Naive thymus-derived CD4-positive, alpha-beta T cell (primary cell): ENCODE measurements around the gene TIGD1. TPM values are rescaled to one million over a fixed set of nuclear protein-coding genes. Genes with fewer than 3 reads are reported as not detected.

Source experiments
- ATAC-seq: fragments of 150-1000 bp; cut with Tn5 transposase; 2 replicates; pipeline ENCODE4 v1.10.0; 2021; ENCODE audit warnings: mild to moderate bottlenecking, moderate library complexity
- CTCF ChIA-PET: fragments of 350-600 bp; sonication (Branson Sonifier 250); formaldehyde crosslinking; loops from one replicate; lab custom pipeline; 2021; ENCODE audit warnings: antibody characterized with exemption; lab: Charles Lee
- POLR2A ChIA-PET: fragments of 350-600 bp; sonication (Branson Sonifier 250); formaldehyde crosslinking; loops from one replicate; lab custom pipeline; 2021; ENCODE audit warnings: antibody characterized with exemption, inconsistent platforms; lab: Charles Lee
- DNase-seq, 9 donors: peaks; one replicate each; pipeline versions ENCODE4 v3.0.0 to v3.0.0-alpha.2; 2020 to 2022; ENCODE audit warnings: mixed read lengths in 1 of 9
- H3K27ac ChIP-seq: one replicate; pipeline ENCODE4 v1.7.0; 2013; ENCODE audit warnings: mild to moderate bottlenecking, low read depth, low read length, moderate library complexity
- H3K27me3 ChIP-seq, 2 donors: one replicate each; pipeline ENCODE4 v1.7.0; 2013; ENCODE audit warnings: low read length in 2 of 2, mild to moderate bottlenecking in 2 of 2, moderate library complexity in 2 of 2; ENCODE audit not compliant: control insufficient read depth in 2 of 2, insufficient read depth in 2 of 2
- H3K36me3 ChIP-seq, 3 experiments: 1 replicate in 2 of 3; 2 replicates in 1 of 3; pipeline ENCODE4 v1.7.0; 2013; ENCODE audit warnings: low read length in 3 of 3, mild to moderate bottlenecking in 3 of 3, moderate library complexity in 1 of 3; ENCODE audit not compliant: insufficient read depth in 3 of 3, control insufficient read depth in 2 of 3
- H3K4me1 ChIP-seq, 2 donors: one replicate each; pipeline ENCODE4 v1.7.0; 2013; ENCODE audit warnings: low read length in 2 of 2, mild to moderate bottlenecking in 2 of 2, moderate library complexity in 1 of 2; ENCODE audit not compliant: control insufficient read depth in 2 of 2, insufficient read depth in 2 of 2
- H3K4me3 ChIP-seq: 2 replicates; pipeline ENCODE4 v1.7.0; 2013; ENCODE audit warnings: mild to moderate bottlenecking, low read length
- H3K9me3 ChIP-seq, 3 experiments: 1 replicate in 2 of 3; 2 replicates in 1 of 3; pipeline ENCODE4 v1.7.0; 2013; ENCODE audit warnings: low read length in 3 of 3; ENCODE audit not compliant: control insufficient read depth in 2 of 3
- H3K27ac Mint-ChIP-seq, 9 donors: one replicate each; pipeline ENCODE4 v1.8.0; 2020 to 2022; ENCODE audit warnings: mixed read lengths in 9 of 9, mild to moderate bottlenecking in 8 of 9, moderate library complexity in 5 of 9, inconsistent platforms in 2 of 9
- H3K27me3 Mint-ChIP-seq, 5 donors: one replicate each; pipeline ENCODE4 v1.8.0; 2021 to 2022; ENCODE audit warnings: mixed read lengths in 5 of 5, mild to moderate bottlenecking in 1 of 5
- H3K36me3 Mint-ChIP-seq, 5 donors: one replicate each; pipeline ENCODE4 v1.8.0; 2020 to 2022; ENCODE audit warnings: mixed read lengths in 5 of 5, mild to moderate bottlenecking in 3 of 5, inconsistent platforms in 1 of 5
- H3K4me1 Mint-ChIP-seq, 7 donors: one replicate each; pipeline ENCODE4 v1.8.0; 2020 to 2022; ENCODE audit warnings: mixed read lengths in 7 of 7, mild to moderate bottlenecking in 3 of 7, inconsistent platforms in 1 of 7
- H3K4me3 Mint-ChIP-seq, 10 donors: one replicate each; pipeline ENCODE4 v1.8.0; 2020 to 2022; ENCODE audit warnings: mild to moderate bottlenecking in 10 of 10, mixed read lengths in 10 of 10, moderate library complexity in 6 of 10, inconsistent platforms in 2 of 10
- H3K9me3 Mint-ChIP-seq, 11 donors: one replicate each; pipeline ENCODE4 v1.8.0; 2020 to 2022; ENCODE audit warnings: mixed read lengths in 11 of 11, mild to moderate bottlenecking in 4 of 11, inconsistent platforms in 1 of 11, moderate library complexity in 1 of 11
- intact Hi-C, 2 donors: fragments of 100-400 bp; cut with micrococcal nuclease; formaldehyde crosslinking; loops; one replicate each; pipeline ENCODE4 v1.15.1; 2023
- polyA plus RNA-seq, 2 donors: library from polyadenylated mRNA; unstranded; fragments of 300-500 nt; fragmentation: Illumina TruSeq; gene quantifications; one replicate each; pipeline ENCODE4 v1.2.3, GENCODE V29; 2021
- total RNA-seq, 6 experiments: library from RNA in 5 of 6; stranded (reverse) in 5 of 6; gene quantifications; 1 replicate in 5 of 6; 2 replicates in 1 of 6; pipeline ENCODE4 v1.2.3 and lab custom pipeline; 2021 to 2026

The TIGD1 gene
- total and polyA plus RNA-seq, 7 experiments from 2014 or later, result 9.7 to 23.8 (median 19.3) TPM

GRCh38 chr2:232520489-232520888 is 29.9 kb downstream of the TIGD1 start:
- Mint-ChIP-seq H3K27ac (no peak overlapping the region), H3K27me3 (peaks cover 15 to 32% (median 31%) of the 10 kb centered on the region in 5 donors), H3K4me1 (peaks cover 2 to 15% (median 9%) of the 10 kb centered on the region in 7 donors), H3K36me3 (no peaks in the 10 kb centered on the region), H3K9me3 (no peaks in the 10 kb centered on the region), H3K4me3 (peak overlapping the region in 3 of 10 donors; percentile 31 to 80 (median 58))
- H3K9me3 ChIP-seq, result no peaks in the 10 kb centered on the region
- no peak overlapping the region for H3K27ac ChIP-seq
- no peaks in the 10 kb centered on the region for H3K36me3 ChIP-seq
- ATAC-seq (no peak), DNase-seq (no peak)
- intact Hi-C loops, result loop anchor here (5.0 to 10.0 kb wide), 3 partner anchors 76 to 668 kb away; partner anchors contain the start of gene NPPC (in 1 of the 2)
- peaks cover 0 to 7% of the 10 kb centered on the region in 2 donors for H3K4me1 ChIP-seq
- H3K27me3 ChIP-seq, result peaks cover 0 to 5% of the 10 kb centered on the region in 2 donors
- ChIA-PET POLR2A (no interaction called here), CTCF (no interaction called here)
- H3K4me3 ChIP-seq, result no peak overlapping the region

- Mint-ChIP-seq H3K27me3 (peaks cover 15 to 32% (median 30%) of the 10 kb centered on the region in 5 donors), H3K4me1 (peaks cover 2 to 15% (median 10%) of the 10 kb centered on the region in 7 donors), H3K36me3 (no peaks in the 10 kb centered on the region), H3K9me3 (no peaks in the 10 kb centered on the region), H3K27ac (peak within 1 kb of the TSS in 1 of 9 donors; percentile 32), H3K4me3 (peak within 1 kb of the TSS in 4 of 10 donors; percentile 58 to 80 (median 60))
- Histone ChIP-seq H3K9me3 (no peaks in the 10 kb centered on the region), H3K27me3 (peaks cover 0 to 5% of the 10 kb centered on the region in 2 donors), H3K36me3 (no peaks in the 10 kb centered on the region), H3K27ac (no peak within 1 kb of the TSS), H3K4me3 (no peak within 1 kb of the TSS), H3K4me1 (peaks cover 0 to 7% of the 10 kb centered on the region in 2 donors)
- POLR2A ChIA-PET, result no interaction called here
- no peak for ATAC-seq
- CTCF ChIA-PET, result no interaction called here
- intact Hi-C loops, result loop anchor here (5.0 to 10.0 kb wide), 3 partner anchors 75 to 668 kb away; partner anchors contain the start of gene NPPC (in 1 of the 2)
- no peak for DNase-seq
Measured at GRCh38 chr2:232519581-232520438, 30.5 kb downstream of the TIGD1 start, which contains the start of gene PRSS56. Gene PRSS56 (plus strand): TSS chr2:232520388. CDS start chr2:232520599, 211 bp downstream.

DNA sequence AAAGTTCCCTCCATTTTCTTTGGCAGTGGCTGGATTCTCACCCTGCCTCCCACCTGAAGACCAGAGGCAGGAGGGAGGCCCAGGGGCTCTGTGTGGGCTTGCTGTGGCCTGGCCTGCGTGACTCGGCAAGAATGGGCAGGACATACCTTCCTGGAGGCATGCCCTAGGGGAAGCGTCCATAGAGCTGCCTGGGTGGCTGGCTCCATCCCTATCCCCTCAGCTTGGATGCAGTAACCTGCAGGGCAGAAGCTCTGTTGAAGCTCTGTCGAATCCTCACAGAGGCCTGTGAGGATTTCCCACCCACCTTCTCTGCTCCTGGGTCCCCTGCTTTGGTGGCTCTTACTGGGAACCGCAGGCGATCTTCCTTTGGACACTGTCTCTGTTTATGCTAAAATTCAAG is 31.5 kb downstream of the TIGD1 start:
- ChIA-PET POLR2A (no interaction called here), CTCF (no interaction called here)
- H3K4me3 Mint-ChIP-seq, result no peak overlapping the region
- H3K9me3 Mint-ChIP-seq, result no peaks in the 10 kb centered on the region
- DNase-seq (no peak), ATAC-seq (no peak)
- peaks cover 14 to 28% (median 25%) of the 10 kb centered on the region in 5 donors for H3K27me3 Mint-ChIP-seq
- H3K4me1 ChIP-seq, result peaks cover 0 to 6% of the 10 kb centered on the region in 2 donors
- no peaks in the 10 kb centered on the region for H3K9me3 ChIP-seq
- no peaks in the 10 kb centered on the region for H3K36me3 ChIP-seq
- H3K4me3 ChIP-seq, result no peak overlapping the region
- H3K4me1 Mint-ChIP-seq, result peaks cover 2 to 11% (median 8%) of the 10 kb centered on the region in 7 donors
- intact Hi-C loops, result no loop called here
- H3K36me3 Mint-ChIP-seq, result no peaks in the 10 kb centered on the region
- H3K27me3 ChIP-seq, result peaks cover 0 to 5% of the 10 kb centered on the region in 2 donors
- H3K27ac ChIP-seq, result no peak overlapping the region
- H3K27ac Mint-ChIP-seq, result no peak overlapping the region

DNA sequence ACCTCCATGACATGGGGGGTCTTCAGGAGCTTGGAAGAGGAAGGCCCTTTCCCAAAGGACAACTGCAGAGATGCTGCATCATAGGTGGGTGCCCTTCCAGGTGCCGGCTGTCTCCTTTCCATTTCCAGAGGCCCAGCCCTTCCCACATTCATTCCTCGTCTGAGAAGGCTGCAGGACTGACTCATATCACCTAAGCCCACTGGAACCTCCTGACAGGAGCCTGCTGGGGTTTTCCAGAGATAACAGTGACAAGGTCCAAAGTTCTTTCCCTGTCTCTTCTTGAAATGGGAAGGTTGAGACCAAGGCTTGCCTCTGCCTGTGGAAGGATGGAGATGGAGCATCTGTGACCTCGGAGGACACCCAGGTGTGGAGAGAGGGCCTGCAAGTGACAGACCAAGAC is 33.8 kb downstream of the TIGD1 start:
- Histone ChIP-seq H3K27ac (no peak overlapping the region), H3K4me3 (no peak overlapping the region), H3K4me1 (no peaks in the 10 kb centered on the region), H3K36me3 (no peaks in the 10 kb centered on the region), H3K27me3 (no peaks in the 10 kb centered on the region), H3K9me3 (no peaks in the 10 kb centered on the region)
- ChIA-PET POLR2A (no interaction called here), CTCF (no interaction called here)
- Mint-ChIP-seq H3K36me3 (no peaks in the 10 kb centered on the region), H3K27me3 (peaks cover 9 to 28% (median 18%) of the 10 kb centered on the region in 5 donors), H3K9me3 (no peaks in the 10 kb centered on the region), H3K27ac (no peak overlapping the region), H3K4me1 (peaks cover 0 to 5% (median 3%) of the 10 kb centered on the region in 7 donors), H3K4me3 (no peak overlapping the region)
- intact Hi-C loops, result no loop called here
- no peak for DNase-seq
- no peak for ATAC-seq

DNA sequence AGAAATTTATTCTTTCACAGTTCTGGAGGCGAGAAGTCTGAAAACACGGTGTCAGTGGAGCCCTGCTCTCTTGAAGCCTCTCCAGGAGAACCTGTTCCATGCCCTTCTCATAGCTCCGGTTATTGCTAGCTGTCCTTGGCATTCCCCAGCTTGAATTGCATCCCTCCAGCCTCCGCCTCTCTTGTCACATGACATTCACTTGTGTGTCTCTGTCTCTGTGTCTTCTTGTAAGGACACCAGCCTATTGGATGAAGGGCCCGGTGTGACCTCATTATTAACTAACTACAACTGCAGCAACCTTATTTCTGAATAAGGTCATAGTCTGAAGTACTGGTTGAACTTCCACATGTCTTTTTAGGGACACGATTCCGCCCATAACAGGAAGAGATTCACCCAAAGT is 34.7 kb downstream of the TIGD1 start:
- no peak overlapping the region for H3K4me3 Mint-ChIP-seq
- Histone ChIP-seq H3K4me1 (no peaks in the 10 kb centered on the region), H3K9me3 (no peaks in the 10 kb centered on the region), H3K27me3 (no peaks in the 10 kb centered on the region), H3K36me3 (no peaks in the 10 kb centered on the region), H3K27ac (no peak overlapping the region), H3K4me3 (no peak overlapping the region)
- H3K27me3 Mint-ChIP-seq, result peaks cover 9 to 24% (median 14%) of the 10 kb centered on the region in 5 donors
- ATAC-seq (no peak), DNase-seq (no peak)
- CTCF ChIA-PET, result no interaction called here
- no peaks in the 10 kb centered on the region for H3K9me3 Mint-ChIP-seq
- intact Hi-C loops, result no loop called here
- no peaks in the 10 kb centered on the region for H3K36me3 Mint-ChIP-seq
- no peak overlapping the region for H3K27ac Mint-ChIP-seq
- POLR2A ChIA-PET, result no interaction called here
- H3K4me1 Mint-ChIP-seq, result peaks cover 0 to 3% (median 0%) of the 10 kb centered on the region in 7 donors

GRCh38 chr2:232513353-232513752 is 37.0 kb downstream of the TIGD1 start:
- no peaks in the 10 kb centered on the region for H3K36me3 ChIP-seq
- no peak for ATAC-seq
- H3K4me1 ChIP-seq, result no peaks in the 10 kb centered on the region
- no peak overlapping the region for H3K4me3 ChIP-seq
- DNase-seq, result no peak
- H3K36me3 Mint-ChIP-seq, result no peaks in the 10 kb centered on the region
- peaks cover 1 to 25% (median 8%) of the 10 kb centered on the region in 5 donors for H3K27me3 Mint-ChIP-seq
- CTCF ChIA-PET, result no interaction called here
- H3K9me3 ChIP-seq, result no peaks in the 10 kb centered on the region
- POLR2A ChIA-PET, result no interaction called here
- H3K4me3 Mint-ChIP-seq, result no peak overlapping the region
- H3K27me3 ChIP-seq, result no peaks in the 10 kb centered on the region
- H3K9me3 Mint-ChIP-seq, result no peaks in the 10 kb centered on the region
- H3K27ac ChIP-seq, result no peak overlapping the region
- no peak overlapping the region for H3K27ac Mint-ChIP-seq
- peaks cover 0 to 3% (median 0%) of the 10 kb centered on the region in 7 donors for H3K4me1 Mint-ChIP-seq
- intact Hi-C loops, result no loop called here
